ENCODE measurements around the gene ACP1.

DNA sequence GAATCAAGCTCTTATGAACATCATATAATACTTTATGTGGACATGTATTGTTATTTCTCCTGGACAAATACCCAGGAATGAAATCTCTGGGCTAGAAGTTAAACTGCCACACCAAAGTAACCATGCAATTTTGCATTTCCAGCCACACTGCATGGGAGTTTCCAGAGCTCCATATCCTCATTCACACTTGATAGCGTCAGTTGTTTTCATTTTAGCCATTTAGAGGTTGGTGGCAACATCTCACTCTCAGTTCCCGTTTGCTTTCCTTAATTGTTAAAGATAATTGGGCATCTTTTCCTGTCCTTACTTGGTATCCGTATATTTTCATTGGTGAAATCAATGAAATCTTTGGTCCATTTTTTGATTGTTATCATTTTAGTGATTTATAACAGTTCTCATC is 48.7 kb upstream of the ACP1 start:
- TF ChIP-seq, protein P1, sequence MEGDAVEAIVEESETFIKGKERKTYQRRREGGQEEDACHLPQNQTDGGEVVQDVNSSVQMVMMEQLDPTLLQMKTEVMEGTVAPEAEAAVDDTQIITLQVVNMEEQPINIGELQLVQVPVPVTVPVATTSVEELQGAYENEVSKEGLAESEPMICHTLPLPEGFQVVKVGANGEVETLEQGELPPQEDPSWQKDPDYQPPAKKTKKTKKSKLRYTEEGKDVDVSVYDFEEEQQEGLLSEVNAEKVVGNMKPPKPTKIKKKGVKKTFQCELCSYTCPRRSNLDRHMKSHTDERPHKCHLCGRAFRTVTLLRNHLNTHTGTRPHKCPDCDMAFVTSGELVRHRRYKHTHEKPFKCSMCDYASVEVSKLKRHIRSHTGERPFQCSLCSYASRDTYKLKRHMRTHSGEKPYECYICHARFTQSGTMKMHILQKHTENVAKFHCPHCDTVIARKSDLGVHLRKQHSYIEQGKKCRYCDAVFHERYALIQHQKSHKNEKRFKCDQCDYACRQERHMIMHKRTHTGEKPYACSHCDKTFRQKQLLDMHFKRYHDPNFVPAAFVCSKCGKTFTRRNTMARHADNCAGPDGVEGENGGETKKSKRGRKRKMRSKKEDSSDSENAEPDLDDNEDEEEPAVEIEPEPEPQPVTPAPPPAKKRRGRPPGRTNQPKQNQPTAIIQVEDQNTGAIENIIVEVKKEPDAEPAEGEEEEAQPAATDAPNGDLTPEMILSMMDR (IDR thresholded peaks at IDR 0.05), result no peak
- TF ChIP-seq POLR2A (IDR thresholded peaks at IDR 0.05; ENCODE audit: low read depth) (no peak), POLR2AphosphoS5 (IDR thresholded peaks at IDR 0.05) (no peak)

Data from esophagus muscularis mucosa (tissue), 3 donors.